Gastroesophageal sphincter (tissue), 3 donors: Measurements from ENCODE around the gene KCNH4.

Experiments used
- CTCF ChIP-seq, 4 experiments: fragments of 200-600 bp in 2 of 4; fragments of 450-650 bp in 2 of 4; sonication (generic) in 1 of 4; IDR thresholded peaks; one replicate each; pipeline ENCODE4 v1.5.1; 2017 to 2019; ENCODE audit warnings: antibody characterized with exemption in 4 of 4, mild to moderate bottlenecking in 2 of 4, moderate library complexity in 2 of 4
- POLR2A ChIP-seq, 2 donors: fragments of 450-650 bp; IDR thresholded peaks; one replicate each; pipeline ENCODE4 v1.6.1; 2017; ENCODE audit warnings: antibody characterized with exemption in 2 of 2, mild to moderate bottlenecking in 2 of 2, moderate library complexity in 1 of 2
- POLR2AphosphoS5 ChIP-seq: sonication (generic); formaldehyde crosslinking; IDR thresholded peaks from one replicate; pipeline ENCODE4 v1.6.1; 2017; ENCODE audit warnings: antibody characterized with exemption

- TF ChIP-seq POLR2AphosphoS5 (no peak), CTCF (IDR thresholded peaks at IDR 0.05) (no peak), POLR2A (IDR thresholded peaks at IDR 0.05) (no peak)
Observed at GRCh38 chr17:42180411-42180921, 476 bp downstream of the KCNH4 start.
